Stomach (tissue), 4 donors: ENCODE results near the gene BBX.
"Not testable (repeated sequence)": the region's sequence is repeated elsewhere in the genome, so short reads cannot be mapped to it uniquely, and the experiment has no call there.

ENCODE experiments used
- CTCF ChIP-seq, 7 experiments: fragments of 450-650 bp in 4 of 7; fragments of 200-600 bp in 3 of 7; sonication (generic) in 3 of 7; IDR thresholded peaks; one replicate each; pipeline ENCODE4 v1.5.1; 2016 to 2019; ENCODE audit warnings: antibody characterized with exemption in 7 of 7, control low read depth in 2 of 7, mild to moderate bottlenecking in 1 of 7
- POLR2A ChIP-seq, 4 donors: fragments of 450-650 bp; IDR thresholded peaks; one replicate each; pipeline ENCODE4 v1.6.1; 2016; ENCODE audit warnings: antibody characterized with exemption in 4 of 4, control low read depth in 2 of 4, mild to moderate bottlenecking in 1 of 4, moderate library complexity in 1 of 4
- POLR2AphosphoS5 ChIP-seq, 3 donors: sonication (generic); formaldehyde crosslinking; IDR thresholded peaks; one replicate each; pipeline ENCODE4 v1.6.1; 2016; ENCODE audit warnings: antibody characterized with exemption in 3 of 3

GRCh38 chr3:107691984-107692383, 169.2 kb downstream of the BBX start:
- not testable (repeated sequence) for TF ChIP-seq CTCF, POLR2A, POLR2AphosphoS5 (IDR thresholded peaks at IDR 0.05)
